HG03442 (cell line): ENCODE measurements around the gene ZNF30.
"Not testable (repeated sequence)": the region's sequence is repeated elsewhere in the genome, so short reads cannot be mapped to it uniquely, and the experiment has no call there.

ENCODE experiments used
- ATAC-seq: cut with Tn5 transposase; IDR thresholded peaks from one replicate; pipeline ENCODE4 v1.9.1; 2021; ENCODE audit warnings: mild to moderate bottlenecking, moderate library complexity; ENCODE audit not compliant: unreplicated experiment

The ZNF30 gene

DNA sequence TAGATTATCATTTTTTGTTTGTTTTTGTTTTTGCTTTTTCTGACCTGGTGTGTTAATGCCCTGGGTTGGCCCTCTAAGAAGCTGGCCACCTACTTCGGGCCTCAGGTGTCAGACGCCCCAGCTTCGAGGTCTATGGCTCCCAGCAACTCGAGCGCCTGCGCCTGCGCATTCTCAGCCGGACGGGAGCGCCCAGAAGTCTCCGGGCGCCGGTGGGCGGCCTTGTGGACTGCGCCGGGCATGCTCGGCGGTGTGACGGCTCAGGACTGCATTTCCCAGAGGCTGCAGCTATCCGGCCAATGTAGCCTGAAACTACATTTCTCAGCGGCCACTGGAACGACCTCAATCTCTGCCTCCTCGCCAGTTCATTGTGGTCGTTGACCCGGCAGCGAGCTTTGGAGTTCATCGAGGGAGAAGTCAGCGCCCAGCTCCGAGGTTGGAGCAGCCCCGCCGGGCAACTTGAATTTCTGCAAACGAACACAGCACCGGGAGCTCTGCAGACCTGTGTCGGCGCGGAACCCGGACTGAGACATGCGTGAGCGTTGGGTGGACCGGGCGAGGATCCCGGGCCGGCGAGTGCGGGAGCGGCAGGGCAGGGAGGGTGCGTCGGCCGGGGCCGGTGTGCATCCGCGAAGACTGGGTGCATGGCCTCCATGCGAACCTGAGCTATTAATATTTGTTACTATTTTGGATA lies at the start of gene ZNF30:
Gene ZNF30 (plus strand): TSS at position 219 of the 691 bp plus-strand sequence. CDS start 3,045 bp downstream, outside the sequence.
- peak; percentile 95 for ATAC-seq

DNA sequence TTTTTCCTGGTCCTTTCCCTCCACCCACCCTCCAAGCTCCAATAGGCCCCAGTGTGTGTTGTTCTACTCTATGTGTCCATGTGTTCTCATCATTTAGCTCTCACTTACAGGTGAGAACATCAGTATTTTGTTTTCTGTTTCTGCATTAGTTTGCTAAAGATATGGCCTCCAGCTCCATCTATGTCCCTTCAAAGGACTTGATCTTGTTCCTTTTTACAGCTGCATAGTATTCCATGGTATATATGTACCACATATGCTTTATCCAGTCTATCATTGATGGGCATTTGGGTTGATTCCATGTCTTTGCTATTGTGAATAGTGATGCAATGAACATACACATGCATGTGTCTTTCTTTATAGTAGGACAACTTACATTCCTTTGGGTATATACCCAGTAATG lies 47.1 kb upstream of the ZNF30 start:
- no peak for ATAC-seq

GRCh38 chr19:34880034-34880433 lies 46.7 kb upstream of the ZNF30 start:
- ATAC-seq: no peak

- no peak for ATAC-seq
Measured at GRCh38 chr19:34881982-34882381, 44.7 kb upstream of the ZNF30 start.

DNA sequence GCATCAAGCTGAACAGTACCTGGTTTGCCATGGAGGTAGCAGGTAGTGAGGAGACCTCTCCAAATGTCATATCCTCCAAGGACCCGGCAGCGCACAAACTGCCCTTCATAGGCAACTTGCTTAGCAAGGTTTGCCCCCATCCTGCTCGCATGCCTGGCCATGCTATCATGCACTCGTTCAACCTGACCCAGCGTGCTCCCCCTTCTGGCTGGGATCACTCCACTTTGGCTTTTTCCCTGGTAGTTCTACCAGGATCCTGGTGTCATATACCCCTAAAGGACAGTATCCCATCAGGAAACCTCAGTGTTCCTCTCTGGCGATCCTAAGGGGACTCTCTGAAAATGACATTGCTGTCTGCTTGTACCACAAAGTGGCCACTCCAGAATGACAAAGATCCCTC lies 38.6 kb upstream of the ZNF30 start:
- ATAC-seq: no peak

DNA sequence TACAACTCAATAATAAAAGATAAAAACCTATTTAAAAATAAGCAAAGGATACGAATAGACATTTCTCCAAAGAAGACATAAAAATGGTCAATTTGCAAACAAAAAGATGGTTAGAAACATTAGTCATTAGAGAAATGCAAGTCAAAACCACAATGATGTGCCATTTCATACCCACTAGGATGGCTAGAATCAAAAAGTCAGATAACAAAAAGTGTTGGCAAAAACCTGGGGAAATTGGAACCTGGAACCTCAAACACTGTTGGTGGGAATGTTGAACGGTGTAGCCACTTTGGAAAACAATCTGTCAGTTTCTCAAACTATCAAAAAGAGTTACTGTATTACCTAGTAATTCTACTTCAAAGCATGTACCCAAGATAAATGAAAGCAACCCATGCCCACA lies 26.5 kb upstream of the ZNF30 start:
- no peak for ATAC-seq

GRCh38 chr19:34904664-34905527 lies 21.8 kb upstream of the ZNF30 start:
- no peak for ATAC-seq

- no peak for ATAC-seq
Measured at GRCh38 chr19:34910770-34911169, 15.9 kb upstream of the ZNF30 start.

- ATAC-seq: not testable (repeated sequence)
Measured at GRCh38 chr19:34917144-34917543, 9.6 kb upstream of the ZNF30 start.

DNA sequence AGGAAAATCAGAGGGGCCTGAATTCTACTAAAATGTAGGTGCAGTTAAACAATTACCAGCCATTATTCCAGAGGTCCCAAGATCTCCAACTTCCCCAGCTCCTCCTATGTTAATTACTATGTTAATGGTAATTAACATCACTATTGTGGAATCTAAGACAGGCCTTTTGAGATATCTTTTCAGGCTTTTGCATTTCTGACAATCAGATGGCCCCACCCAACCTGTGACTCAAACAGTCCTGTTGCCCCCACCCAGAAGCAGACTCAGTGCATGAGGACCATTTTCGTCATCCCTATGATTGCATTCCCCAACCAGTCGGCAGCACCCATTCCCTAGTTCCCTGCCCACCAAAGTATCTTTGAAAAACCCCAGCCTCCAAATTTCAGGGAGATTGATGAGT lies 8.5 kb upstream of the ZNF30 start:
- ATAC-seq: no peak

- not testable (repeated sequence) for ATAC-seq
Measured at GRCh38 chr19:34920090-34920786, 6.5 kb upstream of the ZNF30 start.

- no peak for ATAC-seq
Measured at GRCh38 chr19:34925278-34925855, 1.3 kb upstream of the ZNF30 start.

DNA sequence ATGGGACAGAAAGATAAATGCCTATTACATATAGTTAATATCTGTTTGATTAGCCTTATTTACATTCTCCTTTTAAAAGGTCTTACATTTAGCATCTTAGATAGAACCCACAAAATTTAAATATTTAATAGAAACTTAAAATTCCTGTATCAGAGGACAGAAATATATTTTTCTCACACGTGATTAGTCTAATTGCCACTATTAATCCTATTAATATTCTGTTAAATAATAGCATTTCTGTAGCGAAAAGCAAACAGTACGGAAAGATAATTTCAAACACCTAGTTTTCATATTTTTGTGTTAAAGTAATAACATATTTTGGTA lies 380 bp upstream of the ZNF30 start:
- no peak for ATAC-seq

DNA sequence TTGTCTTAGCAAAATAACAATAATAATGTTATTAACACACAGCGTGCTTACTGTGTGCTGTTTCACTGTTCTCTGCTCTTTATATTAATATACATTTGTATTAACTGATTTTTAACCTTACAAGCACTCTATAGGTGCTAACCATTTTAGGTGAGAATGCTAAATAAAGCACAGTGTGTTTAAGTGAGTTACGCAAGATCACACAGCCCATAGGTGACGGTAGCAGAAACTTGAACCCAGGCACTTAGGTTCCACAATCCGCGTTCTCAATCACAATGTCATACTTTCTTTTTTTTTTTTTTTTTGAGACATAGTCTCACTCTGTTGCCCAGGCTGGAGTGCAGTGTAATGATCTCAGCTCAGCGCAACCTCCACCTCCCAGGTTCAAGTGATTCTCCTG lies 5.8 kb downstream of the ZNF30 start:
- ATAC-seq: no peak

DNA sequence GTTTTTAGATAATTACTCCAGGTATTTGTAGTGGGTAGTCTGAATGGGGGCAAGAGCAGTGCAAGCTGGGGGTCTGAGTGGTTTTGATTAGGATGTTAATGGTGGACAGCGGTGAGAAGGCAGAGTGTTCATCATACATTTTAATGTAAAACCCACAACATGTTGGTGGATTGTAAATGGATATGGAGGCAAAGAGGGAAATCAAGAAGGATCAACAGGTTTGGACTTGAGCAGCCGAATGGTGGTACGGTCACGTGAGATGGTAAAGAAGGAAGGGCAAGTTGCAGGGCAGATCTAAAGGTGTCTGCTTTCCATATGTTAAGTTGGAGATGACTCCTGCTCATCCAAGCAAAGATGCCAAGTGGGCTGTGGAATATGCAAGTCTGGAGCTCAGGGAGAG lies 9.5 kb downstream of the ZNF30 start:
- no peak for ATAC-seq

DNA sequence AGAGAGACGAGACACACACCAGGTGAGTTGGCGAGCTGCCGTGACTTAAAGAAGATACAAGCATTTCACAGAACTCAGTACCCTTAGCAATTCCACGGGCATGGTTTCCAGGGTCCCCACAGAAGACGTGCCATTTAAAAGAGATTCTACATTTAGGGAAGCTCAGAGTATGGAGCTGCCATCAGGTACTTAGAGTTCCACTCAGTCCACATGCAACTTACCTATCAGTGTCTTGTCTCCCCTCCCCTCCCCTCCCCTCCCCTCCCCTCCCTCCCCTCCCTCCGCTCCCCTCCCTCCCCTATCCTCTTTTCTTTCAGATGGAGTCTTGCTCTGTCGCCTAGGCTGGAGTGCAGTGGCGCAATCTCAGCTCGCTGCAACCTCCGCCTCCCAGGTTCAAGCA lies 12.2 kb downstream of the ZNF30 start:
- no peak for ATAC-seq

DNA sequence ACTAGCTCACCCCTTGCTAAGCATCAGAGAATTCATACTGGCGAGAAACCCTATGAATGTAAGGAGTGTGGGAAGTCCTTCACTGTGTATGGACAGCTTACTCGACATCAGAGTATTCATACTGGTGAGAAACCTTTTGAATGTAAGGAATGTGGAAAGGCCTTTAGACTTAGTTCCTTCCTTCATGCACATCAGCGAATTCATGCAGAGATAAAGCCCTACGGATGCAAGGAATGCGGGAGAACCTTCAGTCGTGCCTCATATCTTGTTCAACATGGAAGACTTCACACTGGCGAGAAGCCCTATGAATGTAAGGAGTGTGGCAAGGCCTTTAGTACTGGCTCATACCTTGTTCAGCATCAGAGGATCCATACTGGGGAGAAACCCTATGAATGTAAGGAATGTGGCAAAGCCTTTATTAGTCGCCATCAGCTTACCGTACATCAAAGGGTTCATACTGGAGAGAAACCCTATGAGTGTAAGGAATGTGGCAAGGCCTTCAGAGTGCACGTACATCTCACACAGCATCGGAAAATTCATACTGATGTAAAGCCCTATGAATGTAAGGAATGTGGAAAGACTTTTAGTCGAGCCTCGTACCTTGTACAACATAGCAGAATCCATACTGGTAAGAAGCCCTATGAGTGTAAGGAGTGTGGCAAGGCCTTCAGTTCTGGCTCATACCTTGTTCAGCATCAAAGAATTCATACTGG lies 17.3 kb downstream of the ZNF30 start:
- ATAC-seq: no peak

- ATAC-seq: no peak
Measured at GRCh38 chr19:34953092-34953491, 26.4 kb downstream of the ZNF30 start.

DNA sequence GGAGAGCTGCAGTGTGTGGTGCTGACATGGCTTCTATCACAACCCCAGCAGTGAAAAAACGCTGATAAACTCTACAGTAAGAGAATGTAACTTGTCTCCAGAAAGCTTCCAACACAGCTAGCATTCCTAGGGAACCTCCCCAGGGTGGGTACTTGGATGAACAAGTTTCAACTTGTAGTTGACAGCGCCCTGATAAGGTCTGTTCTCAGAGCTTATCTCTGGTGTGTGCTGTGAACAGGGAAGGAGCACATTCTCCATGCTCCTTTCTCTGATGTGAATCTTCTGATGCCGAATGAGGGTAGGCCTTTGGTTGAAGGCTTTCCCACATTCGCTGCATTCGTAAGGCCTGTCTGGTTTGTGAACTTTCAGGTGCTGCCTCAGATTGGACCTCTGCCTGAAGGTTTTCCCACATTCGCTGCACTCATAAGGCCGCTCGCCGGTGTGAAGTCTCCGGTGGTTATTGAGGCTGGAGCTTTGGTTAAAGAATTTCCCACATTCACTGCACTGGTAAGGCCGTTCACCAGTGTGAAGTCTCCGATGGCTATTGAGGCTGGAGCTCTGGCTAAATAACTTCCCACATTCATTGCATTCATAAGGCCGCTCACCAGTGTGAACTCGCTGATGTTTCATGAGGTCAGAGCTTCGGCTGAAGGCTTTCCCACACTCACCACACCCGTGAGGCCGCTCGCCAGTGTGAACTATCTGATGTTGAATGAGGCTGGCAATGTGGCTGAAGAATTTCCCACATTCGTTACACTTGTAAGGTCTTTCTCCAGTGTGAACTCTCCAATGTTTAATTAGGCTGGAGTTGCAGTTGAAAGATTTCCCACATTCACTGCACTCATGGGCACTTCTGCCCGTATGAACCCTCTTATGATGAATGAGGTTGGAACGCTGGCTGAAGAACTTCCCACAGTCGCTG lies 31.4 kb downstream of the ZNF30 start:
- no peak for ATAC-seq

- ATAC-seq: no peak
Measured at GRCh38 chr19:34959021-34959420, 32.3 kb downstream of the ZNF30 start.
